HepG2 (cell line): Measurements from ENCODE around the gene WDR47. TPM values are rescaled to one million over a fixed set of nuclear protein-coding genes. Genes with fewer than 3 reads are reported as not detected.

Source experiments
- ATF2 ChIP-seq: sonication (generic); formaldehyde crosslinking; IDR thresholded peaks from 2 replicates; pipeline ENCODE4 v1.4.0; 2020; ENCODE audit warnings: missing genetic modification reagents
- CENPT ChIP-seq: sonication (generic); formaldehyde crosslinking; IDR thresholded peaks from 2 replicates; pipeline ENCODE4 v1.8.0; 2022; ENCODE audit warnings: low read depth, mild to moderate bottlenecking, moderate library complexity, missing genetic modification reagents
- DBP ChIP-seq: sonication (generic); formaldehyde crosslinking; IDR thresholded peaks from 2 replicates; pipeline ENCODE4 v1.4.0; 2020; ENCODE audit warnings: missing genetic modification reagents; ENCODE audit errors: not compliant biosample characterization
- FIP1L1 ChIP-seq: fragments of 200-400 bp; formaldehyde crosslinking; IDR thresholded peaks from 2 replicates; pipeline ENCODE4 v1.6.1; 2018; ENCODE audit warnings: low read depth, mild to moderate bottlenecking, low read length, moderate library complexity, borderline replicate concordance; ENCODE audit not compliant: insufficient read depth
- FOXM1 ChIP-seq: sonication (generic); formaldehyde crosslinking; IDR thresholded peaks from 2 replicates; pipeline ENCODE4 v1.5.0; 2020; ENCODE audit warnings: missing genetic modification reagents
- FOXO4 ChIP-seq: sonication (generic); formaldehyde crosslinking; conservative IDR thresholded peaks from 2 replicates; pipeline ENCODE4 v1.8.1; 2023; ENCODE audit warnings: missing genetic modification reagents
- NFE2L1 ChIP-seq: sonication (generic); formaldehyde crosslinking; IDR thresholded peaks from 2 replicates; pipeline ENCODE4 v1.4.0; 2020; ENCODE audit warnings: missing genetic modification reagents, mild to moderate bottlenecking, borderline replicate concordance
- POLR2A ChIP-seq, 2 experiments: IDR thresholded peaks; 2 replicates each; pipeline ENCODE4 v1.6.1; 2011; ENCODE audit warnings: low read depth in 2 of 2, low read length in 2 of 2, mild to moderate bottlenecking in 1 of 2, moderate library complexity in 1 of 2; ENCODE audit not compliant: insufficient read depth in 1 of 2
- RAD21 ChIP-seq: fragments of 450-650 bp; formaldehyde crosslinking; IDR thresholded peaks from 2 replicates; pipeline ENCODE4 v1.5.0; 2020; ENCODE audit warnings: mild to moderate bottlenecking
- REXO4 ChIP-seq: sonication (generic); formaldehyde crosslinking; IDR thresholded peaks from 2 replicates; pipeline ENCODE4 v1.8.0; 2022; ENCODE audit warnings: missing genetic modification reagents, mild to moderate bottlenecking, borderline replicate concordance
- RFXANK ChIP-seq: IDR thresholded peaks from 2 replicates; pipeline ENCODE4 v1.6.1; 2016
- SETDB1 ChIP-seq: sonication (generic); formaldehyde crosslinking; IDR thresholded peaks from 2 replicates; pipeline ENCODE4 v1.5.1; 2020; ENCODE audit warnings: missing genetic modification reagents, mild to moderate bottlenecking, borderline replicate concordance
- TFDP1 ChIP-seq: IDR thresholded peaks from 2 replicates; pipeline ENCODE4 v1.6.1; 2016; ENCODE audit warnings: missing compliant biosample characterization, missing genetic modification reagents, borderline replicate concordance
- THAP8 ChIP-seq: sonication (generic); formaldehyde crosslinking; IDR thresholded peaks from 2 replicates; pipeline ENCODE4 v1.5.1; 2020; ENCODE audit warnings: missing genetic modification reagents, mild to moderate bottlenecking, borderline replicate concordance
- ZKSCAN1 ChIP-seq: fragments of 150-350 bp; IDR thresholded peaks from 2 replicates; pipeline ENCODE4 v1.6.1; 2014; ENCODE audit warnings: low read length
- ZNF3 ChIP-seq: IDR thresholded peaks from 2 replicates; pipeline ENCODE4 v1.7.0; 2017; ENCODE audit warnings: inconsistent platforms
- ZNF746 ChIP-seq: sonication (generic); formaldehyde crosslinking; IDR thresholded peaks from 2 replicates; pipeline ENCODE4 v1.8.0; 2022; ENCODE audit warnings: mild to moderate bottlenecking, missing genetic modification reagents
- ZNF800 ChIP-seq: sonication (generic); formaldehyde crosslinking; IDR thresholded peaks from 2 replicates; pipeline ENCODE4 v1.4.0; 2020; ENCODE audit warnings: missing genetic modification reagents
- polyA plus RNA-seq, 8 experiments: library from polyadenylated mRNA; depleted of rRNA in 3 of 8; stranded (reverse) in 7 of 8; unstranded in 1 of 8; fragments of >200 nt; fragmentation: Illumina TruSeq in 4 of 8; extraction: Trizol in 4 of 8; gene quantifications; 2 replicates each; pipeline versions ENCODE4 v1.2.1 to v1.2.3, GENCODE V29; 2011 to 2016; ENCODE audit warnings: low read depth in 4 of 8, missing spikeins in 1 of 8, mixed read lengths in 1 of 8; ENCODE audit not compliant: insufficient read depth in 1 of 8
- total RNA-seq, 5 experiments: library from RNA; depleted of rRNA; stranded (reverse); fragments of >200 nt; fragmentation: Illumina TruSeq; extraction: Trizol; gene quantifications; 2 replicates each; pipeline ENCODE4 v1.2.3, GENCODE V29; 2016; ENCODE audit warnings: low read depth in 1 of 5

WDR47 gene
- total and polyA plus RNA-seq, 2 of the 13 experiments (the other 11 are each of a cell fraction or from before 2014, with no cell fraction given): 4.3 to 5.9 TPM

GRCh38 chr1:109041621-109042468 lies at the start of gene WDR47 (continued):
- TF ChIP-seq ZNF800 (CRISPR knock-in tag) (no peak), CENPT (CRISPR knock-in tag) (no peak; the same call in 1 of the 2 replicates), ZNF746 (CRISPR knock-in tag) (no peak), ATF2 (CRISPR knock-in tag) (no peak), POLR2A (IDR thresholded peaks at IDR 0.05; ENCODE audit: insufficient read depth in 1 of 2, low read depth in 2 of 2, low read length in 2 of 2) (peak; percentile 94 to 98), SETDB1 (CRISPR knock-in tag) (no peak), FOXO4 (no peak), RAD21 (CRISPR knock-in tag) (peak; percentile 61), ZNF3 (CRISPR knock-in tag) (no peak), RFXANK (CRISPR knock-in tag) (no peak), DBP (no peak), TFDP1 (peak; percentile 49; the same call in 1 of the 2 replicates), FIP1L1 (no peak), REXO4 (CRISPR knock-in tag) (no peak), NFE2L1 (CRISPR knock-in tag) (no peak), ZKSCAN1 (no peak), FOXM1 (CRISPR knock-in tag) (no peak), THAP8 (CRISPR knock-in tag) (no peak)
